GM21423 (cell line): Measurements from ENCODE around the gene COX8C.
"Not testable (repeated sequence)": the region's sequence is repeated elsewhere in the genome, so short reads cannot be mapped to it uniquely, and the experiment has no call there.

Source experiments
- ATAC-seq: cut with Tn5 transposase; IDR thresholded peaks from one replicate; pipeline ENCODE4 v1.9.1; 2021; ENCODE audit warnings: mild to moderate bottlenecking, moderate library complexity; ENCODE audit not compliant: unreplicated experiment

Gene COX8C

GRCh38 chr14:93319958-93320357, 27.0 kb upstream of the COX8C start:
- peak; percentile 49 for ATAC-seq

GRCh38 chr14:93320489-93320888, 26.5 kb upstream of the COX8C start:
- ATAC-seq, result no peak

- no peak for ATAC-seq
Measured at GRCh38 chr14:93322929-93323599, 23.9 kb upstream of the COX8C start.

- ATAC-seq, result no peak
Measured at GRCh38 chr14:93323600-93324174, 23.3 kb upstream of the COX8C start.

- ATAC-seq, result no peak
Measured at GRCh38 chr14:93326196-93326595, 20.8 kb upstream of the COX8C start.

GRCh38 chr14:93328546-93328945, 18.4 kb upstream of the COX8C start:
- no peak for ATAC-seq

GRCh38 chr14:93329965-93330608, 16.9 kb upstream of the COX8C start:
- ATAC-seq, result no peak

- no peak for ATAC-seq
Measured at GRCh38 chr14:93330609-93331000, 16.4 kb upstream of the COX8C start.

GRCh38 chr14:93331002-93331727, 15.8 kb upstream of the COX8C start:
- ATAC-seq, result no peak

GRCh38 chr14:93331728-93332396, 15.1 kb upstream of the COX8C start:
- peak; percentile 4 for ATAC-seq

GRCh38 chr14:93332397-93332852, 14.6 kb upstream of the COX8C start:
- peak; percentile 58 for ATAC-seq

GRCh38 chr14:93332853-93333630, 13.9 kb upstream of the COX8C start, which contains the start of gene BTBD7:
Gene BTBD7, minus strand, starts transcription at chr14:93333036. Its CDS starts 36,985 bp downstream, at chr14:93296051.
- peak; percentile 73 for ATAC-seq

GRCh38 chr14:93333631-93334103, 13.3 kb upstream of the COX8C start:
- ATAC-seq, result no peak

GRCh38 chr14:93337143-93337753, 9.7 kb upstream of the COX8C start:
- no peak for ATAC-seq

GRCh38 chr14:93337884-93338283, 9.1 kb upstream of the COX8C start:
- no peak for ATAC-seq

GRCh38 chr14:93343266-93343665, 3.7 kb upstream of the COX8C start:
- ATAC-seq, result no peak

- ATAC-seq, result no peak
Measured at GRCh38 chr14:93343797-93344196, 3.2 kb upstream of the COX8C start.

- ATAC-seq, result no peak
Measured at GRCh38 chr14:93347850-93348249, 868 bp downstream of the COX8C start.

- no peak for ATAC-seq
Measured at GRCh38 chr14:93348292-93348691, 1.3 kb downstream of the COX8C start.

- not testable (repeated sequence) for ATAC-seq
Measured at GRCh38 chr14:93354873-93355272, 7.9 kb downstream of the COX8C start.
